ENCODE data around the gene ITPR1.

The ITPR1 gene

DNA sequence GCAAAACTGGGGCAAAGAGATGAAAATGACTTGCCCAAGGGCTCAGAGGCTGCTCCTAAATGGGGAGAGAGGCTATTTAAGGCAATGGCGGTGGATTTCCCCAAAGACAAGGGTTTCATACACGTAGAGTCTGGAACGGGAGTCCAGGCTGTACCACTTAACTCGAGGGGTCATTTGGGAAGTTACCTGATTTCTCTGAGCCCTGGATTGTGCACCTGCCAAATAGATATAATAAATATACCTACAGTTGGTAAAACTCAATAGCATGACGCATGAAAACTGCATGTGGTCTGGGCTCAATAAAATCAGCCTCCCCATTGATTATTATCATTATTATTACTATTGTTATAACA lies 1.3 kb upstream of the ITPR1 start:
- no peak for DNase-seq

- DNase-seq: peak in 4 of 5 donors; percentile 27 to 44 (median 38)
These were observed 737 bp upstream of the ITPR1 start for GRCh38 chr3:4492208-4493013.

DNA sequence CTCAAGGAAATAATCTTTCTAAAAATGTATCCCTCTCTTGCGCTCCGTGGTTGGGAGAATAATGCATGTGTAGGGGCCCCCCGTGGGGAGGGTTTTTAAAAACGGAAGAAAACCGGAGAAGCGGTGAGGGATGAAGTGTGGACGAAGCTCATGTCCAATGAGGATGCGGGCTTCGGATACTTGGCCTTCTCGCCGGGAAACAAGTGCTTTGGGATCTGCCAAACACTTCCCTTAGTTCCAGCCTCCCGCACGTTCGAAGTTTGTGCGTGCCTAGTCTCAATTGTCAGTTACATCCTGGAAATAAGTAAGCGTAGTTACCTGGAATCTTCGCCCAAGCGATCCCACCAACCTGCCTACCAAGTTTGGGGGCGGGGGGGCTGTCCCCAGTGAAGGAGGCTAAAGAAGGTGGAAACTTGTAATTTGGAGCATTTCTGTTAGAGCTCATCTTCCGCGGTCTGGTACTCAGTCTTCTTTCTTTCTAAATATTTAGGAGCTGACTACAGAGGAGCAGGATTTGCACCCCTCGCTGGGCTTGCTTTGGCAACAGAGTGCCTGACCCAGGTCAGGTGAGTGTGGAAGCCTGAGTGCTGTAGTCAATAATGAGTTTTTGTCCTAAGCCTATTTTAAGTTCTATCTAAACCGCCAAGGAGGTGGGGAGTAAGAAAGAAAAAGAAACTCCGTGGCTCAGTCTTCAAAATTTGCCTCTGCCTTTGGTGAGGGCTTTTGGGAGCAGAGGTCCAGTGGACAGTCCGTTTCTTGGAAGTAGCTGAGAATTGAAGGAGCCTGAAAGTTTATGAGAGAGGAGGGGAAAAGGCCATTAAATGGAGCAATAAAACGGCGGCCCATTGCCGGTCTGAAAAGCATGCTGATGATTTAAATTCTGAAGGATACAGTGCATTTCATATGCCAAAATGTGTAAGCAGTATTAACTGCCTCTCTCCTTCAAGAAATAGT lies 1.1 kb downstream of the ITPR1 start:
- DNase-seq: no peak

GRCh38 chr3:4494895-4495264 lies 1.7 kb downstream of the ITPR1 start:
- DNase-seq: no peak

DNA sequence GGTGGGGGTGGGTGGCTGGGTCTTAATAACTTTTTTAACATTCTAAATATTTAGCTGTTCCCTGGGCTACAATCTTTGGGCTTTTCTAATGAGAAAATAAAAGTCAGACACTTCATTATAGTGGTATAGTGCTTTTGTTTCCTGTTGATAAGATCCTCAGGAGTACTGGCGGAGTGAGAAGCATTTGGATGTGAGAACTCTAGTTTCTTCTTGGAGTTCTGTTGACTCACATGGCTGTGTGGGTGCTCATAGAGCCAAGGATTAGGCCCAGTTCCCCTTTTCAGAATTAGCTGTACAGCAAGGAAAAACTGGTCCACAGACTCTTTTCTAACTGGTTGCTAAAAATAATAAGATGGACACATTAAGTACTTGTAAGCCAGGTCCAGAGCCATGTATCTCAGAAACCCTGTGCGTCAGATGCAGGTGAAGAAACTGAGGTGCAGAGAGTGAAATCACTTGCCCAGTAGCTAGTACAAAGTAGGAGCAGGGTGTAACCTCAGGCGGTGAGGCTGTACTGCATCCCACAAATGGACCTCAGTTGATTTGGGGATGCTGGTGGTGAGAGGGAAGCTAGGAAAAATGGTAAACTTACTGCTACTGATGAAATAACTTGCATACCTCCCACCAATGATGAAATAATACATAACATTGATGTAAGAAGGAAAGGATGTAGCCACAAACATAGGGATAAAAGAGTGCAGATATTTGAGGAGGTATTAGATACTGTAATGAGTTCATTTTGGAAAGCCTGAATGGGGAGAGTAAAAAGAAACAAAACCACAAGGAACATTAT lies 2.3 kb downstream of the ITPR1 start:
- DNase-seq: no peak

DNA sequence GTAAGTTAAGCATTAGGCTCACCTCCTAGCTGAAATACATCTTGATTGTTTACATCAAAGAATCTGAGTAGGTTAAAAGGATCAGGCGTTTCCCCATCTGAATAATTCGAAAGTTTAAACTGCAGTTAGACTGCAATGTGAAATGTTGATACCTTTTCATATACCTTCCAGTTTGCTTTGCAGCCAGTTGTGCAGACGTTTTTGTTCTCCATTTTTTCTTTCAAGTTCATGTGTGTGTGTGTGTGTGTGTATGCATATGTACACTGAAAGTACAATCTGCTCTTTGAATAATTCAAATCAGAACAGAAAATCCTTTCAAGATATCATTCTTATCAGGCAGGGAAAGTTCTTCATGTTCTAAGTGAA lies 2.9 kb downstream of the ITPR1 start:
- no peak for DNase-seq

DNA sequence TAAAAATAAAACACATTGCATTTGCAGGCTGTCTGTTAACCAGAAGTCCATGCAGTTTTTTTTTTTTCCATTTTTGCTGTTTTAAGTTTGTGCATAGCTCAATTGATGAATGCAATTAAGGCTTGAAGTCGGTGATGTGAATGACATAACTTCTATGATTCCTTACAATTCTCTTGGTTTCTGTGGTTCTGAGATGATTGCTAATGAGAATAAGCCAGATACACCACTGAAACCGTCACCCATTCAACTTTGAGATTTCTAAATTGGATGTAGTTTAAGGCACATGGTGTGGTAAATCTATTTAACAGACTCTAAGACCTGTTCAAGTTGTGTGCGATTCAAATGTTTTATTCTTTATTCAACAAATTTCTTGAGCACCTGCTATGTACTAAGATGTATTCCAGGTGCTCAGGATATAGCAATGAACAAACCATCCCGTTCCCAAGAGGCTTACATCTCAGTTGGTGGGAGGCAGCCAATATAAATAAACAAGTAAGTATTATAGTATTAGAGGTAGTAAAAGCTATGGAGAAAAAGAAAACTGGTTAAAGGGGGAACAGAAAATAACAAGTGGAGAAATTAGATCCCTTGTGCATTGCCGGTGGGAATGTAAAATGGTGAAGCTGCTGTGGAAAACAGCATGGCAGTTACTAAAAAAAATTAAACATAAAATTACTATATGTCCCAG lies 4.0 kb downstream of the ITPR1 start:
- no peak for DNase-seq

- DNase-seq: no peak
These were observed 4.7 kb downstream of the ITPR1 start for GRCh38 chr3:4497843-4498324.

- no peak for DNase-seq
These were observed 5.3 kb downstream of the ITPR1 start for GRCh38 chr3:4498446-4498845.

DNA sequence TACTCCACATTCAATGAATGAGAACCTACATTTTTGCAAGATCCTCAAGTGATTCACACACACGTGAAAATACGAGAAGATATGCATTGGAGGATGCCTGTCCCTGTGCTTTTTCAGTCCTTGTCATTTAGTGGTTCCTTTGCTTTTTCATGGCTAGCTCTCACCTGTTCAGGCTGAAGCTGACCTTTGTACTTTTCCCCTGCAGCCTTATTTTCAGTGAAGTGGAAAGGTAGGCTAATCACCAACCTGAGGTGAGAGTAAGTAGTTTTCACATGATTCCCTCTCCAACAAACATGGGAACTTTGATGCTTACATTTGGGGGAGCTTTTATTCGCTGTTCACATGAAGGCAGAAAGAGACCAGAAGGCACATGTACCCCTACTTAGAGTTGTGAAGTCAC lies 8.3 kb downstream of the ITPR1 start:
- DNase-seq: no peak

GRCh38 chr3:4501927-4502326 lies 8.8 kb downstream of the ITPR1 start:
- no peak for DNase-seq

GRCh38 chr3:4503050-4503449 lies 9.9 kb downstream of the ITPR1 start:
- no peak for DNase-seq

GRCh38 chr3:4504340-4505261 lies 11.5 kb downstream of the ITPR1 start:
- DNase-seq: peak in 4 of 5 donors; percentile 27 to 42 (median 30)

- no peak for DNase-seq
These were observed 12.8 kb downstream of the ITPR1 start for GRCh38 chr3:4505688-4506558.

DNA sequence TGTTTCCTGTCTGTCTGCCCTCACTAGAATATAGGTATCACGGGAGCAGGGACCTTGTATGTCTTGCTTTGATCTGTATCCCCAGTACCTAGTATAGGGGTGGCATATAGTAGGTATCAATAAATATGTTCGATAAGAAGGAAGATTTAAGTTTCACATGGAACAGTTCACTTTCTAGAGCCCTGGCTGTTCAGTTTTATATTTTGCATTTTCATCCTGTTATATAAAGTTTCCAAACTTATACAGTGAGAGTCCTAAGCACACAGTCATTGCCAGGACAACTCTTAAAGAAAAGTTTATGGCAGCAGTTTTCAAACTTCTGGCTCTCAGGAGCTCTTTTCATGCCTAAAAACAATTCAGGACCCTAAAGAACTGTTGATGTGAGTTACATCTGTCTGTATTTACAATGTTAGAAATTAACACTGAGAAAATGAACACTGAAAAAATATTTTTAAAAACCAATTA lies 13.4 kb downstream of the ITPR1 start:
- DNase-seq: no peak

- peak in 1 of 5 donors; percentile 30 for DNase-seq
These were observed 14.0 kb downstream of the ITPR1 start for GRCh38 chr3:4507024-4507596.

DNA sequence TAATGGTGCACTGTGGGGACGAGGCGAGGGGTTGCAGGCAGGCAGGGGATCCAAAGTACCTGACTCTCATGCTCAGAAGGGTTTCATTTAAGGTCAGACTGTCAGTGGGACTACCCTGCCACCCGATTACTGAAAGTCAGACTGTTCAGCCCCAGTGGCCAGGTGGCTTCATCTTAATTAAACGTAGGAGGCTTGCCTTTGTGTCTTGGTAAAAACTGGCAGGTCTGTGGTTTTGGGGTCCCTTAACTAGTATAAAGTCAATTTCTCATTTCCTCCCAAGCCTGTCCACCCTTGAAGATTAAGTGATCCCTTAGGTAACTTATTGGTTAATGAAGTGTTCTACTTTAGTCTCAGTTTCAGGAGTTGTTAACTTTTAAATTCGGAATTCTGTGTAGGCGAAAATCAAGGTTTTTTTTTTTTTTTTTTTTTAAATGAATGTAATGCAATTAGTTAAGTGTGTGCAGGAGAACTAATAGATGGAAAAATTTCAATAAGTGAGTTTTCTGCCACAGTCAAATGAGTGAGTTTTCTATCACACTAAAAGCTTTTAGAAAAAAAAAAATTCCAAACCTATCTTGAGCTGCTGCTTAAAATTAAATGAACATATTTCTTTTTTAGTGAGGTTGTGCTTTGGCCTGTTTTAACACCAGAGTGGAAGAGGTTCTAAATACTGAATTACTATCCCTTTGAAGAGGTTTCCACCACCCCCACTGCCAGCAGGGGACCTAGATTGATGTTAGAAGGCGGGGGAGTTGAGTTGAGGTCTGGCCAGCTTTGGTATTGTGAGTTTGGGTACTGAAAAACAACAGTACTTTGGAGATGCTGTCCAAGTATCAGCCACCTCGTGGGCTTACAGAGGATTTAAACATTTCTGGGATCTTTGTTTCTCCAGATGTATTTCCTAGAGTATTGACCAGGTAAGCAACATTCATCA lies 15.2 kb downstream of the ITPR1 start:
- no peak for DNase-seq

DNA sequence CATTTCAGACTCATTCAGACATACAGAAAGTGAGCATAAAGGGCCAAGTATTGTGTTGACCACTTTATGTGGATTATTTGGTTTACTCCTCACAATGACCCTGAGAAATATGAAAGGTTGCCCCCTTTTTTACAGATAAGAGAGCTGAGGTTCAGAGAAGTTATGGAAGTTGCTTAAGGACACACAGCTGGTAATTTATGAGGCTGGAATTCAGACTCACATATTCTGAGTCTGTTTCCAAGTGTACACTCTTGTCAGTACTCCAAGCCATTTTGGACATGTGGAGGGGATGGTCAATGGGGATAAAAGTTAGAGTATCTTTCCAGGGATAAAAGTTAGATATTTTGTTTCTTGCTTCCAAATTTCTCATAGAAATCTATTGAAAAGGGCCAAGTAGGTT lies 15.9 kb downstream of the ITPR1 start:
- DNase-seq: no peak
